ENCODE measurements around the gene STBD1.

STBD1 gene

DNA sequence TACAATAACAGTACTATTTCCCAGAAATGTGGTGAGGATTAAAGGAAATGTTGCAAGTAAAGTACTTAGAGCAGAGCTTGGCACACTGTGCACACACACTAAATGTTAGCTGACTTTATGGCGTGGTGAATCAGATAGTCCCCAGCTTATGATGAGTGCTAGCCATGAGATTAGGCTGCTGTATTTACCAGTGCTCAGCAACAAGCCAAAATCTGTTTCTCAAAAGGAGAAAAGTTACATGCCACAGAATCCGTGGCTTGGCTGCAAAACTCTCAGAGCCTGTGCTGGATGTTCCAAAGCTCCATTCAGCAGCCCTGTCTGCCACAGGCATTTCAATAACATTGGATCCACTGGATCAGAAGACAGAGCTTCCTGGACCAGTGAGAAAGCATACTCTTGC lies 12.8 kb upstream of the STBD1 start:
- Mint-ChIP-seq H3K9me3 (peaks cover 36% of the 10 kb centered on the region), H3K4me1 (no peaks in the 10 kb centered on the region), H3K36me3 (ENCODE audit: low read depth) (peaks cover 14% of the 10 kb centered on the region), H3K4me3 (no peak overlapping the region), H3K27me3 (ENCODE audit: low read depth, poor library complexity) (peaks cover 9% of the 10 kb centered on the region), H3K27ac (no peak overlapping the region)
- TF ChIP-seq, protein P1, sequence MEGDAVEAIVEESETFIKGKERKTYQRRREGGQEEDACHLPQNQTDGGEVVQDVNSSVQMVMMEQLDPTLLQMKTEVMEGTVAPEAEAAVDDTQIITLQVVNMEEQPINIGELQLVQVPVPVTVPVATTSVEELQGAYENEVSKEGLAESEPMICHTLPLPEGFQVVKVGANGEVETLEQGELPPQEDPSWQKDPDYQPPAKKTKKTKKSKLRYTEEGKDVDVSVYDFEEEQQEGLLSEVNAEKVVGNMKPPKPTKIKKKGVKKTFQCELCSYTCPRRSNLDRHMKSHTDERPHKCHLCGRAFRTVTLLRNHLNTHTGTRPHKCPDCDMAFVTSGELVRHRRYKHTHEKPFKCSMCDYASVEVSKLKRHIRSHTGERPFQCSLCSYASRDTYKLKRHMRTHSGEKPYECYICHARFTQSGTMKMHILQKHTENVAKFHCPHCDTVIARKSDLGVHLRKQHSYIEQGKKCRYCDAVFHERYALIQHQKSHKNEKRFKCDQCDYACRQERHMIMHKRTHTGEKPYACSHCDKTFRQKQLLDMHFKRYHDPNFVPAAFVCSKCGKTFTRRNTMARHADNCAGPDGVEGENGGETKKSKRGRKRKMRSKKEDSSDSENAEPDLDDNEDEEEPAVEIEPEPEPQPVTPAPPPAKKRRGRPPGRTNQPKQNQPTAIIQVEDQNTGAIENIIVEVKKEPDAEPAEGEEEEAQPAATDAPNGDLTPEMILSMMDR (IDR thresholded peaks at IDR 0.05) = no peak
- no peak for DNase-seq

DNA sequence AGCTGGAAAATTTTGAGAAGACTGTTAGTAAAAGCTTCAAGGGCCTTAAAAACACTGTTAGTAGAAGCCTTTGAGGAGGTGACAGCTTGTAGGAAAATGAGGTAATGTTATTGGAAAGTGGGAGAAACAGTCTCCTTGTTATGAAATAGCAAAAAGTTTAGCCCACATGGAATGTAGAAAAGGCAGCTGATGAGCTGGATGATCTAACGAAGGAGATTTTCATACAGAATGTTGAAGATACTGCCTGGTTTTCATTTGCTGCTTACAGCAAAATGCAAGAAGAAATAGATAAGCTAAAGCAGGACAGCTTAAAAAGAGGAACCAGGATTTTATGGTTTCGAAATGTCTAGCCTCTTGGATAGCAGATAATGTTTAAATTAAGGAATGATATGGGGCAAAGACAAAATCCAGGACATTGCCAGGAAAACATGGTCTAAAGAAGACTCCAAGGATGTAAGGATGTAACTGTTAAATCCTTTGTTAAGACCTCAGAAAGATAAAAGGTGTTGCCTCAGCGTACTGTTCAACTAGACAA lies 10.2 kb upstream of the STBD1 start:
- Mint-ChIP-seq H3K27ac (no peak overlapping the region), H3K27me3 (ENCODE audit: low read depth, poor library complexity) (peaks cover 15% of the 10 kb centered on the region), H3K9me3 (peaks cover 42% of the 10 kb centered on the region), H3K4me1 (peaks cover 7% of the 10 kb centered on the region), H3K4me3 (no peak overlapping the region), H3K36me3 (ENCODE audit: low read depth) (peaks cover 14% of the 10 kb centered on the region)
- TF ChIP-seq, protein P1 (IDR thresholded peaks at IDR 0.05) = no peak
- no peak for DNase-seq

DNA sequence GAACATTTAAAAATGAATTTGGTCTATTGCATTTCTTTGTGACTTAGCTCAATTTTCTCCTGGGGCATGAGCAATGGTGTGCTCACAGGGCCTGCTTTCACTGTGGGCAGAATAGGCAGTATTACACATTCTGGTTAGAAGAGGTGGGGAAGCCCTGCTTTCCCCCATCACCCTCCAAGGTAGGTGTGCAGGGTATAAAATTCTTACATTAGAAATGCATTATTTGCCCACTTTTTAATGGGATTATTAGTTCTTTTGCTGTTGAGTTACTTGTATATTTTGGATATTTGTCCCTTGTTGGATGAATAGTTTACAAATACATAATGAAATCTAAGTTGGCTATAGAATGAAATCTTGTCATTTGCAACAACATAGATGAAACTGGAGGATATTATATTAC lies 8.3 kb upstream of the STBD1 start:
- Mint-ChIP-seq H3K27me3 (ENCODE audit: low read depth, poor library complexity) (peaks cover 11% of the 10 kb centered on the region), H3K4me1 (peaks cover 11% of the 10 kb centered on the region), H3K36me3 (ENCODE audit: low read depth) (peaks cover 14% of the 10 kb centered on the region), H3K27ac (no peak overlapping the region), H3K4me3 (no peak overlapping the region), H3K9me3 (peaks cover 42% of the 10 kb centered on the region)
- no peak for DNase-seq
- TF ChIP-seq, protein P1 (IDR thresholded peaks at IDR 0.05) = no peak

DNA sequence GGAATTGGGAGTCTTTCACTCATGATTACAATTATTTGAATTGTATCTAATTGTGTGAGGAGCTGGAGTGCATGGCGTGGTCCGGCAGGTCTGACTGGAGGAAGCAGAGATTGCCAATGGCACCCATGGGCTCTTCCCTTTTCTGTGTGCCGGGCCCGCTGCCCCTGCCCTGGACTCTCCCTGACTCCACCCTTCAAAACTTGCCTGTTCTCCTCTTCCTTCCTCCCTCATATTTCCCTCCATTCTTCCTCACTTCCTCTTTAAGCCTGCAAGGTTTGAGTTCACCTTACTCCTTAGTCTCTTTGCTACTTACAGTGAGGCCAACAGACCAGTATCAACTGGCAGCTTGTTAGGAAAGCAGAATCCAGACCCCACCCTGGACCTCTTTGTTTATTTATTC lies 6.5 kb upstream of the STBD1 start:
- peaks cover 42% of the 10 kb centered on the region for H3K9me3 Mint-ChIP-seq
- peaks cover 12% of the 10 kb centered on the region for H3K4me1 Mint-ChIP-seq
- no peak for DNase-seq
- H3K36me3 Mint-ChIP-seq (ENCODE audit: low read depth) = peaks cover 14% of the 10 kb centered on the region
- H3K27ac Mint-ChIP-seq = no peak overlapping the region
- no peak overlapping the region for H3K4me3 Mint-ChIP-seq
- peaks cover 18% of the 10 kb centered on the region for H3K27me3 Mint-ChIP-seq (ENCODE audit: low read depth, poor library complexity)
- TF ChIP-seq, protein P1 (IDR thresholded peaks at IDR 0.05) = no peak

DNA sequence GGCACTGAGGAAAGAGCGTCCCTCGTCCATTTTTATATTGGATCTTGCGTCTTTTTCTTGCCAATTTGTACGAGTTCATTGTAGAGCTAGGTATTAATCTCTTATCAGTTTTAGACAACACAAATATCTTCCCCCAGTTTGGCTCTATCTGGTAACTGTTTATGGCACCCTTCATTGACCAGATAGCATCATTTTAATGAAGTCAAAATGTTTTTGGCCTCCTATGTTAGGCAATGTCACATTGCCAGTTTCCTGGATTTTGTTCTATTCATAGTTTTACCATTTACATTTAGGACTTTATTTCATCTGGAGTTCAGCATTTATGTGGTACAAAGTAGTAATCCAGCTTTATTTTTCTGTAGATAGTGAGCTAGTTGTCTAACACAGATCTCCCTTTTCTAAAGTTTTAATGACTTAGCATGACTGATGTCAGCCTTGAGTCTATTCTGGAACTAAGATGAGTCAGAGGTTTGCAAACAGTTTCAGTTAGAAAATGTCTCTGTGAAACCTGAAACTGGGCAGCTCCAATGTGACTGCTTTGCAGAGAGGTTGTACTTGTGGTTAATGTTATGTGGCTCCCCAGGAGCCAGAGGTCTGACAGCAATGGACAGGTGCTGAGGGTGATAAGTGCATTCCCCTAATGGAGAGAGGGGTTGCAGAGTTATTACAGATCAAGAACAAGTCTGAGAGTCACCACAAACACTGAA lies 5.3 kb upstream of the STBD1 start:
- Mint-ChIP-seq H3K36me3 (ENCODE audit: low read depth) (peaks cover 10% of the 10 kb centered on the region), H3K4me3 (no peak overlapping the region), H3K27me3 (ENCODE audit: low read depth, poor library complexity) (peaks cover 28% of the 10 kb centered on the region), H3K9me3 (peaks cover 36% of the 10 kb centered on the region), H3K27ac (no peak overlapping the region), H3K4me1 (peaks cover 20% of the 10 kb centered on the region)
- TF ChIP-seq, protein P1 (IDR thresholded peaks at IDR 0.05) = no peak
- no peak for DNase-seq

DNA sequence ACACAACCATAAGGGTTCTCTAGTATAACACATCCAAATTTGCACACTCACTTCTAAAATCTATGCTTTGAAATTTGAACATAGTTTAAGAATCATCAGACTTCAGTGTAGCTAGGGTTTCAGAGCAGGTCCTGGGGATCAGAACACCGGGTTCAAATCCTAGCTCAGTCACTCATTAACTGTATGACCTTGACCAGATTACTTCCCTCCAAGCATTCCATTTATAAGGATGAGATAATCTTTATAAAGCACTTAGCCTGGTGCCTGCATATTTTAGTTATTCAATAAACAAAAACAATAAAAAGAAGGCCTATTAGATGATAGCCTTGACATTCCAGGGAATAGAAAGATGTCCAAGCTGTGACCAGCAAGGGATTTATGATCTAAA lies 4.8 kb upstream of the STBD1 start:
- no peak overlapping the region for H3K27ac Mint-ChIP-seq
- peaks cover 31% of the 10 kb centered on the region for H3K9me3 Mint-ChIP-seq
- H3K4me3 Mint-ChIP-seq = no peak overlapping the region
- H3K4me1 Mint-ChIP-seq = peaks cover 20% of the 10 kb centered on the region
- peaks cover 28% of the 10 kb centered on the region for H3K27me3 Mint-ChIP-seq (ENCODE audit: low read depth, poor library complexity)
- no peak for DNase-seq
- TF ChIP-seq, protein P1 (IDR thresholded peaks at IDR 0.05) = no peak
- peaks cover 6% of the 10 kb centered on the region for H3K36me3 Mint-ChIP-seq (ENCODE audit: low read depth)
